ENCODE data around the gene NRXN3.

DNA sequence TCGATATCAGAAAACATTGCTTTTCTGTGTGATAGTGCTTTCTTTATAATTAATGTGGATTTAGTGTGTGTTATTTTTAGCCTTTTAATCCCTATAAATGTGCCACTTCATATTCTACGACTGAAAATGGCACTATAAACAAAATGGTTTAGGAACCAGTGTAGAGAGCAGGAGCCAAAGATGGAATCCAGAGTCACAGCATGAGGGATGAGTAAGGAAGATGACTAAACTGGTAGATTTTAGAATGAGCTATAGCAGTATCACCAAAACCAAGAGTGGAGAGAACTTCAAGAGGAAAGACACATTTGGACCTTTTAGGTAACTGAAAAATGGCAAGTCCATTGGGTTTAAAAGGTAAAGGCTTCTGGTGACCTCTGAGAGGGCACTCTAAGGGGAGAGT lies 887.2 kb downstream of the NRXN3 start:
- TF ChIP-seq, protein P1, sequence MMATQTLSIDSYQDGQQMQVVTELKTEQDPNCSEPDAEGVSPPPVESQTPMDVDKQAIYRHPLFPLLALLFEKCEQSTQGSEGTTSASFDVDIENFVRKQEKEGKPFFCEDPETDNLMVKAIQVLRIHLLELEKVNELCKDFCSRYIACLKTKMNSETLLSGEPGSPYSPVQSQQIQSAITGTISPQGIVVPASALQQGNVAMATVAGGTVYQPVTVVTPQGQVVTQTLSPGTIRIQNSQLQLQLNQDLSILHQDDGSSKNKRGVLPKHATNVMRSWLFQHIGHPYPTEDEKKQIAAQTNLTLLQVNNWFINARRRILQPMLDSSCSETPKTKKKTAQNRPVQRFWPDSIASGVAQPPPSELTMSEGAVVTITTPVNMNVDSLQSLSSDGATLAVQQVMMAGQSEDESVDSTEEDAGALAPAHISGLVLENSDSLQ (IDR thresholded peaks at IDR 0.05) = no peak
- TF ChIP-seq FOXM1 (IDR thresholded peaks at IDR 0.05; ENCODE audit: borderline replicate concordance) (no peak), BHLHE40 (IDR thresholded peaks at IDR 0.05; ENCODE audit: borderline replicate concordance) (no peak), SP1 (IDR thresholded peaks at IDR 0.05) (no peak)

All from HEK293T (cell line).